GM23338 (cell line): ENCODE measurements around the gene NOVA1. TPM values are rescaled to one million over a fixed set of nuclear protein-coding genes. Genes with fewer than 3 reads are reported as not detected.
"Not testable (repeated sequence)": the region's sequence is repeated elsewhere in the genome, so short reads cannot be mapped to it uniquely, and the experiment has no call there.

Experiments used
- ATAC-seq: fragments of 200-7000 bp; cut with Tn5 transposase; 3 replicates; pipeline ENCODE4 v1.9.1; 2020
- DNase-seq: peaks from one replicate; pipeline ENCODE4 v3.0.0-alpha.2; 2015; ENCODE audit warnings: low spot score
- H2AFZ ChIP-seq: fragments of 200-600 bp; sonication (generic); 2 replicates; pipeline ENCODE4 v1.8.0; 2016; ENCODE audit warnings: antibody characterized with exemption, mild to moderate bottlenecking, moderate library complexity
- H3F3A ChIP-seq: fragments of 200-600 bp; sonication (generic); replicated peaks from 2 replicates; pipeline ENCODE4 v1.8.0; 2017; ENCODE audit warnings: antibody characterized with exemption, mixed run types, low read depth
- H3K27ac ChIP-seq: fragments of 200-600 bp; sonication (generic); 2 replicates; pipeline ENCODE4 v1.6.1; 2016; ENCODE audit warnings: low read depth
- H3K27me3 ChIP-seq: fragments of 200-600 bp; sonication (generic); 2 replicates; pipeline ENCODE4 v1.8.0; 2016; ENCODE audit warnings: mild to moderate bottlenecking, mixed run types, moderate library complexity; ENCODE audit not compliant: insufficient read depth
- H3K36me3 ChIP-seq: fragments of 200-600 bp; sonication (generic); 2 replicates; pipeline ENCODE4 v1.8.0; 2016; ENCODE audit warnings: mild to moderate bottlenecking; ENCODE audit not compliant: insufficient read depth
- H3K4me1 ChIP-seq: fragments of 200-600 bp; sonication (generic); 2 replicates; pipeline ENCODE4 v1.8.0; 2016; ENCODE audit warnings: mild to moderate bottlenecking, moderate library complexity; ENCODE audit not compliant: insufficient read depth
- H3K4me2 ChIP-seq: fragments of 200-600 bp; sonication (generic); 2 replicates; pipeline ENCODE4 v1.7.1; 2017; ENCODE audit warnings: mixed run types
- H3K4me3 ChIP-seq: fragments of 200-600 bp; sonication (generic); 2 replicates; pipeline ENCODE4 v1.6.1; 2016; ENCODE audit warnings: mixed run types
- H3K79me2 ChIP-seq: fragments of 200-600 bp; sonication (generic); replicated peaks from 2 replicates; pipeline ENCODE4 v1.8.0; 2017; ENCODE audit warnings: mild to moderate bottlenecking; ENCODE audit not compliant: insufficient read depth
- H3K9me2 ChIP-seq: fragments of 200-600 bp; sonication (generic); 2 replicates; pipeline ENCODE4 v1.8.0; 2017; ENCODE audit not compliant: insufficient read depth
- H4K20me1 ChIP-seq: fragments of 200-600 bp; sonication (generic); replicated peaks from 2 replicates; pipeline ENCODE4 v1.8.0; 2017; ENCODE audit warnings: mild to moderate bottlenecking; ENCODE audit not compliant: insufficient read depth
- H3K27ac Mint-ChIP-seq: 2 replicates; pipeline ENCODE4 v1.8.0; 2020; ENCODE audit warnings: inconsistent platforms, mild to moderate bottlenecking, moderate library complexity, mixed read lengths
- H3K27me3 Mint-ChIP-seq: 3 replicates; pipeline ENCODE4 v1.8.0; 2022; ENCODE audit warnings: low read depth, mild to moderate bottlenecking, moderate library complexity, mixed read lengths, inconsistent platforms; ENCODE audit not compliant: insufficient read depth, poor library complexity
- H3K36me3 Mint-ChIP-seq: 3 replicates; pipeline ENCODE4 v1.8.0; 2021; ENCODE audit warnings: low read depth, mild to moderate bottlenecking, inconsistent platforms, moderate library complexity, mixed read lengths
- H3K4me1 Mint-ChIP-seq: 3 replicates; pipeline ENCODE4 v1.8.0; 2020; ENCODE audit warnings: mild to moderate bottlenecking, inconsistent platforms, mixed read lengths
- H3K4me3 Mint-ChIP-seq: 3 replicates; pipeline ENCODE4 v1.8.0; 2021; ENCODE audit warnings: moderate library complexity, mild to moderate bottlenecking, inconsistent platforms, mixed read lengths
- H3K9me3 Mint-ChIP-seq: 3 replicates; pipeline ENCODE4 v1.8.0; 2020; ENCODE audit warnings: moderate library complexity, mild to moderate bottlenecking, inconsistent platforms, mixed read lengths
- CREB1 ChIP-seq: fragments of 250-450 bp; sonication (Bioruptor Pico); IDR thresholded peaks from 2 replicates; pipeline ENCODE4 v1.5.0; 2020; ENCODE audit warnings: low read depth, mild to moderate bottlenecking, moderate library complexity
- EZH2 ChIP-seq: fragments of 200-600 bp; sonication (generic); IDR thresholded peaks from one replicate; pipeline ENCODE4 v1.8.0; 2017; ENCODE audit warnings: antibody characterized with exemption, mild to moderate bottlenecking, low read depth; ENCODE audit not compliant: unreplicated experiment
- REST ChIP-seq: IDR thresholded peaks from one replicate; pipeline ENCODE4 v1.6.1; 2018; ENCODE audit warnings: antibody characterized with exemption; ENCODE audit not compliant: unreplicated experiment
- STAT1 ChIP-seq: IDR thresholded peaks from one replicate; pipeline ENCODE4 v1.6.1; 2016; ENCODE audit warnings: antibody characterized with exemption; ENCODE audit not compliant: unreplicated experiment
- ZNF114 ChIP-seq: fragments of 250-450 bp; sonication (Bioruptor Pico); IDR thresholded peaks from 2 replicates; pipeline ENCODE4 v1.5.0; 2020; ENCODE audit warnings: mild to moderate bottlenecking, moderate library complexity
- ZNF331 ChIP-seq: fragments of 250-450 bp; sonication (Bioruptor Pico); IDR thresholded peaks from 2 replicates; pipeline ENCODE4 v1.5.0; 2020; ENCODE audit warnings: low read depth, mild to moderate bottlenecking, moderate library complexity
- ZNF462 ChIP-seq: fragments of 250-450 bp; sonication (Bioruptor Pico); IDR thresholded peaks from 2 replicates; pipeline ENCODE4 v1.5.0; 2020; ENCODE audit warnings: mild to moderate bottlenecking, moderate library complexity
- polyA plus RNA-seq: library from polyadenylated mRNA; unstranded; fragments of >200 nt; fragmentation: Nextera tagmentation; extraction: Ambion mirVana; gene quantifications from 2 replicates; pipeline ENCODE4 v1.2.1, GENCODE V29; 2016
- total RNA-seq: library from RNA; depleted of rRNA; stranded (reverse); fragments of >200 nt; shearing (Covaris generic); gene quantifications from 2 replicates; pipeline ENCODE4 v1.2.3, GENCODE V29; 2014
- TF ChIP-seq, protein P1 (sequence below), 2 experiments: fragments of 200-600 bp in 1 of 2; sonication (generic) in 1 of 2; conservative IDR thresholded peaks; 2 replicates each; pipeline versions ENCODE4 v1.5.1 to v1.6.1; 2016 to 2017; ENCODE audit warnings: antibody characterized with exemption in 2 of 2, low read depth in 2 of 2, mild to moderate bottlenecking in 2 of 2, moderate library complexity in 1 of 2

The NOVA1 gene
- total and polyA plus RNA-seq, 2 experiments from 2014 or later = 8.1 to 11.6 TPM

DNA sequence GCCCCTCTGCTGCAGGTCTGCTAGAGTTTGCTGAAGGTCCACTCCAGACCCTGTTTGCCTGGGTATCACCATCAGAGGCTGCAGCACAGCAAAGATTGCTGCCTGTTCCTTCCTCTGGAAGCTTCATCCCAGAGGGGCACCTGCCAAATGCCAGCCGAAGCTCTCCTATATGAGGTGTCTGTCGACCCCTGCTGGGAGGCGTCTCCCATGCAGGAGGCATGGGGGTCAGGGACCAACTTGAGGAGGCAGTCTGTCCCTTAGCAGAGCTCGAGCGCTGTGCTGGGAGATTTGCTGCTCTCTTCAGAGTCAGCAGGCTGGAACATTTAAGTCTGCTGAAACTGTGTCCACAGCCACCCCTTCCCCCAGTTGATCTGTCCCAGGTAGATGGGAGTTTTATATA is 47.2 kb upstream of the NOVA1 start:
- H3K27me3 ChIP-seq, H3K4me3 ChIP-seq, H3K27ac ChIP-seq, H3K9me3 Mint-ChIP-seq, H3K4me1 Mint-ChIP-seq, H3K4me2 ChIP-seq, H2AFZ ChIP-seq, H3F3A ChIP-seq, H3K36me3 ChIP-seq, H3K27me3 Mint-ChIP-seq, H3K9me2 ChIP-seq, H3K27ac Mint-ChIP-seq, H4K20me1 ChIP-seq, H3K36me3 Mint-ChIP-seq, H3K4me1 ChIP-seq, H3K79me2 ChIP-seq, ATAC-seq, H3K4me3 Mint-ChIP-seq: not testable (repeated sequence)
- DNase-seq = peak; percentile 29
- TF ChIP-seq, protein P1, sequence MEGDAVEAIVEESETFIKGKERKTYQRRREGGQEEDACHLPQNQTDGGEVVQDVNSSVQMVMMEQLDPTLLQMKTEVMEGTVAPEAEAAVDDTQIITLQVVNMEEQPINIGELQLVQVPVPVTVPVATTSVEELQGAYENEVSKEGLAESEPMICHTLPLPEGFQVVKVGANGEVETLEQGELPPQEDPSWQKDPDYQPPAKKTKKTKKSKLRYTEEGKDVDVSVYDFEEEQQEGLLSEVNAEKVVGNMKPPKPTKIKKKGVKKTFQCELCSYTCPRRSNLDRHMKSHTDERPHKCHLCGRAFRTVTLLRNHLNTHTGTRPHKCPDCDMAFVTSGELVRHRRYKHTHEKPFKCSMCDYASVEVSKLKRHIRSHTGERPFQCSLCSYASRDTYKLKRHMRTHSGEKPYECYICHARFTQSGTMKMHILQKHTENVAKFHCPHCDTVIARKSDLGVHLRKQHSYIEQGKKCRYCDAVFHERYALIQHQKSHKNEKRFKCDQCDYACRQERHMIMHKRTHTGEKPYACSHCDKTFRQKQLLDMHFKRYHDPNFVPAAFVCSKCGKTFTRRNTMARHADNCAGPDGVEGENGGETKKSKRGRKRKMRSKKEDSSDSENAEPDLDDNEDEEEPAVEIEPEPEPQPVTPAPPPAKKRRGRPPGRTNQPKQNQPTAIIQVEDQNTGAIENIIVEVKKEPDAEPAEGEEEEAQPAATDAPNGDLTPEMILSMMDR (conservative IDR thresholded peaks at IDR 0.05; ENCODE audit: low read depth in 2 of 2) = peak; percentile 28 to 57; a peak in 3 of 4 replicates

GRCh38 chr14:26636561-26636960 is 38.7 kb upstream of the NOVA1 start:
- DNase-seq (no peak), ATAC-seq (no peak)
- Histone ChIP-seq H3K36me3 (no peaks in the 10 kb centered on the region), H3K9me2 (no peaks in the 10 kb centered on the region), H3K4me1 (no peaks in the 10 kb centered on the region), H3K27me3 (no peaks in the 10 kb centered on the region), H4K20me1 (no peaks in the 10 kb centered on the region), H3K4me3 (no peak overlapping the region), H3F3A (no peaks in the 10 kb centered on the region), H3K4me2 (no peak overlapping the region), H3K79me2 (no peaks in the 10 kb centered on the region), H3K27ac (no peak overlapping the region), H2AFZ (no peak overlapping the region)
- Mint-ChIP-seq H3K36me3 (no peaks in the 10 kb centered on the region), H3K27ac (no peak overlapping the region; the same call in 1 of the 2 replicates), H3K4me1 (no peaks in the 10 kb centered on the region), H3K9me3 (no peaks in the 10 kb centered on the region), H3K4me3 (no peak overlapping the region), H3K27me3 (no peaks in the 10 kb centered on the region)
- TF ChIP-seq ZNF462 (no peak), STAT1 (no peak), ZNF114 (CRISPR knock-in tag) (no peak), ZNF331 (CRISPR knock-in tag) (no peak), EZH2 (no peak), REST (no peak), CREB1 (CRISPR knock-in tag) (no peak)
- TF ChIP-seq, protein P1 (conservative IDR thresholded peaks at IDR 0.05; ENCODE audit: low read depth in 2 of 2) = no peak
